Transverse colon (tissue), 3 donors: ENCODE results near the gene POLR2F.

Experiments used
- CTCF ChIP-seq, 5 experiments: fragments of 200-600 bp in 3 of 5; fragments of 450-650 bp in 2 of 5; sonication (generic) in 3 of 5; IDR thresholded peaks; 1 replicate in 2 of 5; 2 replicates in 3 of 5; pipeline ENCODE4 v1.5.1; 2016 to 2017; ENCODE audit warnings: antibody characterized with exemption in 5 of 5, inconsistent platforms in 3 of 5, mild to moderate bottlenecking in 2 of 5, moderate library complexity in 1 of 5
- POLR2A ChIP-seq: fragments of 450-650 bp; IDR thresholded peaks from one replicate; pipeline ENCODE4 v1.6.1; 2016; ENCODE audit warnings: antibody characterized with exemption, mild to moderate bottlenecking, moderate library complexity

GRCh38 chr22:37982938-37983859 lies 29.7 kb downstream of the POLR2F start:
- no peak for TF ChIP-seq CTCF (IDR thresholded peaks at IDR 0.05)
- no peak for TF ChIP-seq POLR2A
